Lung microvascular endothelial cell (primary cell): ENCODE data around the gene SCPEP1. TPM values are rescaled to one million over a fixed set of nuclear protein-coding genes. Genes with fewer than 3 reads are reported as not detected.

ENCODE experiments used
- DNase-seq, 2 donors: peaks; one replicate each; pipeline versions ENCODE4 v3.0.0 to v3.0.0-alpha.2; 2010; ENCODE audit warnings: low read depth in 2 of 2
- total RNA-seq: library from RNA; depleted of rRNA; stranded (reverse); fragments of >200 nt; gene quantifications from 2 replicates; pipeline ENCODE4 v1.2.1, GENCODE V29; 2014

Gene SCPEP1
- total RNA-seq, 1 donor from 2014 or later = 26.6 TPM

GRCh38 chr17:56997313-56997712 lies 19.4 kb downstream of the SCPEP1 start:
- DNase-seq = no peak

GRCh38 chr17:57001541-57001940 lies 23.6 kb downstream of the SCPEP1 start:
- DNase-seq = no peak

GRCh38 chr17:57002904-57003303 lies 25.0 kb downstream of the SCPEP1 start:
- DNase-seq = no peak

GRCh38 chr17:57004944-57005579 lies 27.1 kb downstream of the SCPEP1 start:
- DNase-seq = peak in 1 of 2 donors; percentile 22

- no peak for DNase-seq
Measured at GRCh38 chr17:57006040-57006439, 28.1 kb downstream of the SCPEP1 start.

- no peak for DNase-seq
Measured at GRCh38 chr17:57008958-57009357, 31.0 kb downstream of the SCPEP1 start.

GRCh38 chr17:57009737-57010445 lies 32.0 kb downstream of the SCPEP1 start:
- peak; percentile 65 to 71 for DNase-seq

- DNase-seq = no peak
Measured at GRCh38 chr17:57010487-57010886, 32.6 kb downstream of the SCPEP1 start.

- DNase-seq = no peak
Measured at GRCh38 chr17:57011491-57012015, 33.6 kb downstream of the SCPEP1 start.

GRCh38 chr17:57016071-57016763 lies 38.3 kb downstream of the SCPEP1 start:
- DNase-seq = no peak

GRCh38 chr17:57016764-57017116 lies 38.8 kb downstream of the SCPEP1 start:
- no peak for DNase-seq

- DNase-seq = no peak
Measured at GRCh38 chr17:57017625-57018024, 39.7 kb downstream of the SCPEP1 start.

GRCh38 chr17:57020208-57020607 lies 42.3 kb downstream of the SCPEP1 start:
- no peak for DNase-seq

- no peak for DNase-seq
Measured at GRCh38 chr17:57021226-57021940, 43.5 kb downstream of the SCPEP1 start.

- DNase-seq = no peak
Measured at GRCh38 chr17:57025876-57026275, 47.9 kb downstream of the SCPEP1 start.

GRCh38 chr17:57027852-57028251 lies 49.9 kb downstream of the SCPEP1 start:
- DNase-seq = no peak

GRCh38 chr17:57032343-57032742 lies 54.4 kb downstream of the SCPEP1 start:
- DNase-seq = peak in 1 of 2 donors; percentile 80

GRCh38 chr17:57033296-57033695 lies 55.4 kb downstream of the SCPEP1 start:
- peak in 1 of 2 donors; percentile 72 for DNase-seq

- no peak for DNase-seq
Measured at GRCh38 chr17:57034807-57035754, 57.1 kb downstream of the SCPEP1 start.

- no peak for DNase-seq
Measured at GRCh38 chr17:57035971-57036481, 58.1 kb downstream of the SCPEP1 start.
